ENCODE data around the gene TMEM185B. TPM values are rescaled to one million over a fixed set of nuclear protein-coding genes. Genes with fewer than 3 reads are reported as not detected.

TMEM185B gene
- total and polyA plus RNA-seq, 10 of the 15 experiments (the other 5 are each of a cell fraction or from before 2014, with no cell fraction given) = 2.4 to 20.9 (median 14.5) TPM

- Histone ChIP-seq H3K27ac (ENCODE audit: control insufficient read depth, insufficient read depth) (peak overlapping the region; percentile 97), H3K4me3 (peak overlapping the region; percentile 89; the same call in 1 of the 2 replicates), H3K36me3 (ENCODE audit: control insufficient read depth in 2 of 2, insufficient read depth in 2 of 2, low read length in 1 of 2) (no peaks in the 10 kb centered on the region), H3K27me3 (replicated peaks in 1 of 2; ENCODE audit: control insufficient read depth in 2 of 2, insufficient read depth in 2 of 2, low read length in 1 of 2) (no peaks in the 10 kb centered on the region), H3K4me2 (ENCODE audit: control insufficient read depth, insufficient read depth) (peak overlapping the region; percentile 81), H2AFZ (ENCODE audit: control insufficient read depth, low read depth, low read length) (peak overlapping the region; percentile 56; the same call in 1 of the 2 replicates), H3K9me3 (replicated peaks; ENCODE audit: control insufficient read depth, insufficient read depth, low read length) (no peaks in the 10 kb centered on the region), H3K9ac (ENCODE audit: control insufficient read depth, insufficient read depth, low read length) (peak overlapping the region; percentile 85), H4K20me1 (ENCODE audit: control insufficient read depth, insufficient read depth) (no peaks in the 10 kb centered on the region), H3K79me2 (ENCODE audit: control insufficient read depth, insufficient read depth, low read length) (peaks cover 36% of the 10 kb centered on the region), H3K4me1 (ENCODE audit: control insufficient read depth, insufficient read depth, low read length) (peaks cover 18% of the 10 kb centered on the region)
- ATAC-seq = no peak
- in situ Hi-C loops (cut with MboI) (no loop called here), intact Hi-C loops (cut with micrococcal nuclease; ENCODE audit: unreplicated experiment) (loop anchor here (5.0 kb wide), 1 partner anchor 476 kb away; the partner anchor contains the start of gene PTPN4)
- no peak for DNase-seq (ENCODE audit: low read depth, low spot score)
- FAIRE-seq = no peak
- no TSS peak for BruUV-seq (replicated peaks)
- SMC1A ChIA-PET (ENCODE audit: uncharacterized antibody, unreplicated experiment) = interaction anchor here (1.1 to 7.3 kb wide), 9 partner anchors 14 to 78 kb away, joined by 3 to 106 read pairs (median 9); partner anchors contain the start of gene RALB
- no peak for TF ChIP-seq TCF12 (IDR thresholded peaks at IDR 0.05; ENCODE audit: low read depth, low read length)
- no peak for TF ChIP-seq POLR2AphosphoS2 (IDR thresholded peaks at IDR 0.05; ENCODE audit: low read depth, low read length)
- TF ChIP-seq IRF3 (IDR thresholded peaks at IDR 0.05) = no peak
- POLR2A ChIA-PET = interaction anchor here (1.1 to 4.2 kb wide), 2 partner anchors 19 to 51 kb away, joined by 3 to 22 read pairs; partner anchors contain the start of gene RALB
- 92% methylated on average over 5 of the region's 5 CpGs for whole genome bisulfite sequencing (ENCODE audit: insufficient coverage, insufficient replicate concordance, low lambda C conversion rate, missing lambda C conversion rate)
- RAD21 ChIA-PET (ENCODE audit: unreplicated experiment) = interaction anchor here (1.7 to 4.7 kb wide), 5 partner anchors 10 to 79 kb away, joined by 3 to 64 read pairs (median 26); partner anchors contain the start of genes RALB and TMEM185B
- CTCF ChIA-PET = interaction anchor here (1.0 to 6.0 kb wide), 5 partner anchors 19 to 530 kb away, joined by 4 to 52 read pairs (median 6); partner anchors contain the start of gene RALB
Measured at GRCh38 chr2:120233292-120233691, 10.1 kb upstream of the TMEM185B start.

Measured in GM12878 (cell line).